RWPE2 (cell line): Measurements from ENCODE around the gene SPARCL1.

ENCODE experiments used
- ATAC-seq: fragments of 200-7000 bp; cut with Tn5 transposase; 3 replicates; pipeline ENCODE4 v1.9.1; 2021; ENCODE audit warnings: low read depth
- DNase-seq: peaks from one replicate; pipeline ENCODE4 v3.0.0-alpha.2; 2020; ENCODE audit warnings: low spot score
- H3K27ac ChIP-seq: fragments of 450-650 bp; 2 replicates; pipeline ENCODE4 v1.5.1; 2017; ENCODE audit warnings: mild to moderate bottlenecking; ENCODE audit not compliant: poor library complexity, severe bottlenecking
- H3K27me3 ChIP-seq: fragments of 250-450 bp; sonication (Bioruptor Pico); 2 replicates; pipeline ENCODE4 v1.5.1; 2021; ENCODE audit warnings: mild to moderate bottlenecking, moderate library complexity; ENCODE audit not compliant: insufficient read depth, poor library complexity, severe bottlenecking
- H3K36me3 ChIP-seq: fragments of 250-450 bp; sonication (Bioruptor Pico); 2 replicates; pipeline ENCODE4 v1.5.1; 2020; ENCODE audit warnings: low read depth, mild to moderate bottlenecking, moderate library complexity
- H3K4me1 ChIP-seq: fragments of 250-450 bp; sonication (Bioruptor Pico); 2 replicates; pipeline ENCODE4 v1.5.1; 2021; ENCODE audit warnings: mild to moderate bottlenecking, moderate library complexity; ENCODE audit not compliant: insufficient read depth, poor library complexity, severe bottlenecking
- H3K4me3 ChIP-seq: fragments of 250-450 bp; sonication (Bioruptor Pico); 2 replicates; pipeline ENCODE4 v1.5.1; 2021; ENCODE audit warnings: mild to moderate bottlenecking, moderate library complexity; ENCODE audit not compliant: severe bottlenecking
- H3K9me3 ChIP-seq: fragments of 250-450 bp; sonication (Bioruptor Pico); 2 replicates; pipeline ENCODE4 v1.5.1; 2021; ENCODE audit warnings: mild to moderate bottlenecking, moderate library complexity; ENCODE audit not compliant: severe bottlenecking
- CTCF ChIP-seq: fragments of 450-650 bp; IDR thresholded peaks from one replicate; pipeline ENCODE4 v1.5.1; 2017; ENCODE audit warnings: mild to moderate bottlenecking, moderate library complexity; ENCODE audit not compliant: poor library complexity, severe bottlenecking

Gene SPARCL1

GRCh38 chr4:87559090-87559837, 30.1 kb upstream of the SPARCL1 start:
- H3K4me3 ChIP-seq = no peak overlapping the region
- H3K27me3 ChIP-seq = no peaks in the 10 kb centered on the region
- H3K36me3 ChIP-seq = no peaks in the 10 kb centered on the region
- DNase-seq (no peak), ATAC-seq (no peak)
- no peak overlapping the region for H3K27ac ChIP-seq
- no peaks in the 10 kb centered on the region for H3K9me3 ChIP-seq
- TF ChIP-seq CTCF = no peak
- no peaks in the 10 kb centered on the region for H3K4me1 ChIP-seq

DNA sequence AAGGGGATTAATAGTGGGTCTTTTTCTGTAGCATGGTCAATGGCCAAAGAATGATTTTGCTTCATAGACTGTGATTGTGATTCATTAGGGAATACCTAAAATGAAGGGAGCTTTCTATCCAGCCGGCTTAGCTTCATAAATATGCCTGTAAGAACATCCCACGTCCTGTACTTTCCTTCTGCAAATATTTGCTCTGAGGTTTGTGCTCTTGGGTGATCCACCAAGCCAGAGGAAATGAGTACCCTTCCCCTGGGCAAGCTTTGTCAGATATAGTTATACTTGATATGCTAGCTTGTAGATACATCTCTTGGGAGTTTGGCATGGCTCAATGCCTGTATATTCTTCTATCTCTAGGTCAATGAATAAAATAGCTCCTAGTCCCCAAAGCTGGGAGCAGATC, 28.2 kb upstream of the SPARCL1 start:
- ATAC-seq = no peak
- TF ChIP-seq CTCF = no peak

GRCh38 chr4:87555773-87556619, 26.8 kb upstream of the SPARCL1 start:
- TF ChIP-seq CTCF = no peak
- no peak for DNase-seq
- Histone ChIP-seq H3K27ac (no peak overlapping the region), H3K36me3 (no peaks in the 10 kb centered on the region), H3K9me3 (no peaks in the 10 kb centered on the region), H3K27me3 (no peaks in the 10 kb centered on the region), H3K4me3 (no peak overlapping the region), H3K4me1 (no peaks in the 10 kb centered on the region)
- ATAC-seq = peak; percentile 98

More for the DNA sequence above, 28.2 kb upstream of the SPARCL1 start:
- Histone ChIP-seq H3K27me3 (no peaks in the 10 kb centered on the region), H3K4me1 (no peaks in the 10 kb centered on the region), H3K27ac (no peak overlapping the region), H3K4me3 (no peak overlapping the region), H3K9me3 (no peaks in the 10 kb centered on the region), H3K36me3 (no peaks in the 10 kb centered on the region)
- no peak for DNase-seq

DNA sequence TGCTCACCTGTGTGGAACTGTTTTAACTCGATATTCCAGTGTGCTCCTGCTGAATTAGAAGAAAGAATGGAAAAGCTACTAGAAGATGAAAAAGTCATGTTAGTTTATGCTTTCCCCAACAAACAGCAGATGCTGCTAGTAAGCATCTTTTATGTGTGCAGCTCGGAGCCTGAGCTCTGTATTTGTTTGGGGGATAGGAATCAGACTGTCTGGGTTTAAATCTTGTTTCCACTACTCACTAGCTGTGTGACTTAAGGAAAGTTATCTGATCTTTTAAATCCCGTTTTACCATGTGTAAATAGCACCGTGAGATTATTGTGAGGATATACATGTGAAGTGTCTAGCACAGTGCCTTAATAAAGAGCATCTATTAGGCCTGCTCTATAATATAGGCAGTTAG, 24.0 kb upstream of the SPARCL1 start:
- no peak for ATAC-seq
- DNase-seq = no peak
- H3K27me3 ChIP-seq = no peaks in the 10 kb centered on the region
- H3K36me3 ChIP-seq = no peaks in the 10 kb centered on the region
- H3K27ac ChIP-seq = no peak overlapping the region
- no peak overlapping the region for H3K4me3 ChIP-seq
- H3K9me3 ChIP-seq = no peaks in the 10 kb centered on the region
- no peak for TF ChIP-seq CTCF
- no peaks in the 10 kb centered on the region for H3K4me1 ChIP-seq
